Pancreas (tissue), 10 donors: ENCODE measurements around the gene NODAL. TPM values are rescaled to one million over a fixed set of nuclear protein-coding genes. Genes with fewer than 3 reads are reported as not detected.

Experiments used
- ATAC-seq, 4 donors: fragments of 200-7000 bp; cut with Tn5 transposase; one replicate each; pipeline versions ENCODE4 v1.8.0 to v1.9.1; 2020; ENCODE audit warnings: mild to moderate bottlenecking in 4 of 4, moderate library complexity in 4 of 4
- DNase-seq, 6 donors: peaks; one replicate each; pipeline ENCODE4 v3.0.0-alpha.2; 2020
- FAIRE-seq: peaks from 2 replicates; lab custom pipeline; 2012; peaks lifted over from hg19 to GRCh38; lab: Jason Lieb, UNC
- H3K27ac ChIP-seq, 4 donors: fragments of 200-600 bp; sonication (generic); 1 replicate in 3 of 4; 2 replicates in 1 of 4; pipeline versions ENCODE4 v1.5.0 to v1.8.0; 2020
- H3K27me3 ChIP-seq, 4 donors: fragments of 200-600 bp; one replicate each; pipeline ENCODE4 v1.8.0; 2021
- H3K36me3 ChIP-seq, 3 donors: fragments of 200-600 bp; sonication (generic) in 1 of 3; one replicate each; pipeline versions ENCODE4 v1.5.0 to v1.8.0; 2020 to 2021
- H3K4me1 ChIP-seq, 3 donors: fragments of 200-600 bp; one replicate each; pipeline ENCODE4 v1.8.0; 2021
- H3K4me3 ChIP-seq, 4 donors: fragments of 200-600 bp; sonication (generic) in 2 of 4; one replicate each; pipeline versions ENCODE4 v1.5.0 to v1.8.0; 2020 to 2021
- H3K9me3 ChIP-seq, 4 donors: fragments of 200-600 bp; one replicate each; pipeline ENCODE4 v1.8.0; 2021
- WGBS, 2 donors: extraction: QIAGEN DNeasy Blood & Tissue Kit; methylation state at CpG; one replicate each; pipeline ENCODE4 v1.1.7; 2013; 5-methylcytosine and 5-hydroxymethylcytosine counted together
- intact Hi-C, 3 donors: fragments of 100-400 bp; cut with DNase I; formaldehyde crosslinking; loops; one replicate each; pipeline versions ENCODE4 v1.11.1 to v1.14.2; 2022
- polyA plus RNA-seq, 2 donors: library from polyadenylated mRNA; stranded (reverse); fragments of 200-250 nt; gene quantifications; one replicate each; pipeline ENCODE4 v1.2.3, GENCODE V29; 2013
- total RNA-seq, 6 donors: library from RNA; stranded (reverse); fragmentation: NEBNext Ultra II Directional in 4 of 6; extraction: Animal tissue kit (Norgen Biotek cat#: 25700) in 4 of 6; gene quantifications; one replicate each; pipeline versions ENCODE4 v1.2.1 to v1.2.4, GENCODE V29; 2021 to 2023
- TF ChIP-seq, protein P1 (sequence below), 4 donors: fragments of 200-600 bp; sonication (generic) in 3 of 4; IDR thresholded peaks; one replicate each; pipeline versions ENCODE4 v1.5.0 to v1.8.0; 2021; ENCODE audit warnings: antibody characterized with exemption in 4 of 4
- donor health status: healthy with polysubstance abuse.
- donor health status: DM: no; HTN: no; CAD: no; lungs with moderate emphysema.
- donor health status: DM: no; HTN: no; CAD: no.
- donor health status: control.
- donor health status: control.
- donor health status: Bipolar disorder and iron deficiency.
- donor health status: DM: yes; HTN: yes; CAD: no.
- donor health status: DM: no; HTN: no; CAD: no.
- donor health status: DM: no; HTN: no; CAD: no.
- donor health status: DM: yes; HTN: yes; CAD: no.

Gene NODAL
- total and polyA plus RNA-seq, 8 donors = not detected

DNA sequence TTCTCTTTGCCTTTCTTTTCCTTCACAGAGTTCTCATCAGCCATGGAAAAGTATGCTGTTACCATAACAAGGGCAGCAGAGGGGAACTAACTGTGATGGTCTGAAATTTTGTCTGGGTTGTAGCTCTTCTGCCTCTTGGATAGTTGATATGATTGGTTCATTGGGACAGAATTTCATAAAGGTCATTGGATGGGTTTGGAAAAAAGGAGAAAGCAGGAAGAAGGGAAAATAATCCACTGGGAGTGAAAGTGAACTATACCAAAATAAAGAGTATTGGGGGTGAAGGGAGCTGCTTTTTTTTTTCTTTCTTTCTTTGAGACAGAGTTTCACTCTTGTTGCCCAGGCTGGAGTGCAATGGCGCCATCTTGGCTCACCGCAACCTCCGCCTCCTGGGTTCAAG is 31.7 kb downstream of the NODAL start:
- H3K36me3 ChIP-seq = no peaks in the 10 kb centered on the region
- no peak overlapping the region for H3K4me3 ChIP-seq
- H3K4me1 ChIP-seq = peaks cover 11 to 16% (median 12%) of the 10 kb centered on the region in 3 donors
- intact Hi-C loops = no loop called here
- DNase-seq (no peak), FAIRE-seq (no peak), ATAC-seq (no peak)
- no peaks in the 10 kb centered on the region for H3K9me3 ChIP-seq
- no peaks in the 10 kb centered on the region for H3K27me3 ChIP-seq
- TF ChIP-seq, protein P1, sequence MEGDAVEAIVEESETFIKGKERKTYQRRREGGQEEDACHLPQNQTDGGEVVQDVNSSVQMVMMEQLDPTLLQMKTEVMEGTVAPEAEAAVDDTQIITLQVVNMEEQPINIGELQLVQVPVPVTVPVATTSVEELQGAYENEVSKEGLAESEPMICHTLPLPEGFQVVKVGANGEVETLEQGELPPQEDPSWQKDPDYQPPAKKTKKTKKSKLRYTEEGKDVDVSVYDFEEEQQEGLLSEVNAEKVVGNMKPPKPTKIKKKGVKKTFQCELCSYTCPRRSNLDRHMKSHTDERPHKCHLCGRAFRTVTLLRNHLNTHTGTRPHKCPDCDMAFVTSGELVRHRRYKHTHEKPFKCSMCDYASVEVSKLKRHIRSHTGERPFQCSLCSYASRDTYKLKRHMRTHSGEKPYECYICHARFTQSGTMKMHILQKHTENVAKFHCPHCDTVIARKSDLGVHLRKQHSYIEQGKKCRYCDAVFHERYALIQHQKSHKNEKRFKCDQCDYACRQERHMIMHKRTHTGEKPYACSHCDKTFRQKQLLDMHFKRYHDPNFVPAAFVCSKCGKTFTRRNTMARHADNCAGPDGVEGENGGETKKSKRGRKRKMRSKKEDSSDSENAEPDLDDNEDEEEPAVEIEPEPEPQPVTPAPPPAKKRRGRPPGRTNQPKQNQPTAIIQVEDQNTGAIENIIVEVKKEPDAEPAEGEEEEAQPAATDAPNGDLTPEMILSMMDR (IDR thresholded peaks at IDR 0.05) = no peak
- WGBS, 2 donors = 97 to 100% methylated on average over 3 of the region's 3 CpGs
- no peak overlapping the region for H3K27ac ChIP-seq

DNA sequence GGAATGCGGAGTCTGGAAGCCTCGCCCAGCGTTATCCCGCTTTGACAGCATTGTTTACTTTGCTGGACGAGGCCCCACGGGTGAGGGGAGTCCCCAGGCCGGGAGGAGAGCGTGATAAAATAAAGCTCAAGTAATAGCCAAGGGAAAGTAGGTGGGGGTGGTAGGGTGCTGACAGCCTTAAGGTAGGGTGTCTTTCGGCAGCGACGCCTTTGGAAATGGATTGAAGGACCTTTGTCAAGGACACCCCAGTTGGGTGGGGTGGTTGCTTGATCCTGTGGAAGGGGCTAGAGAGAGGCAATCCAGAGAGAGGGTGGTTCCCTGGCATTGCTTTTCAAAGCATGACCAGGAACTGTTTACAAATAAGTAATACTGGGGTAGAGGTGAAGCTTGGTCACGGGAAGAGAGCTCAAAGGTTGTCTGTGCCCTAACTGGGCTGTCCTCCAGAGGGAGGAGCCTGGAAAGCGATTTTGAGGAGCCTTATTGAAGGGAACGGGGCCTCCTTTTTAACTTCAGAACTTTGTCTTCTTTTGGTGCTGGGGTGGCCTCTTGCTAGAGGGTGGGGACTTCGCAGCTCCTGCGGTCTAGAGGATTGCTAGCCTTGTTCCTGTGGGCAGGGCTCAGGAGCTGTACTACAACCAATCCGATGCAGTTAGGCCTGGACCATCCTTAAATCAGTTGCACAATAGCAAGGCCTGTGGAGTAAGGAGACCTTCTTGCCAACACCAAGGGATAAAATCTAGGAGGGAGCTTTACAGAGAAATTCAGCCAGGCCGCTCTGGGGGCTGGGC is 36.2 kb downstream of the NODAL start:
- intact Hi-C loops = no loop called here
- Histone ChIP-seq H3K4me1 (peaks cover 12 to 16% (median 12%) of the 10 kb centered on the region in 3 donors), H3K27ac (peak overlapping the region; percentile 97 to 99 (median 98)), H3K27me3 (no peaks in the 10 kb centered on the region), H3K9me3 (no peaks in the 10 kb centered on the region), H3K36me3 (no peaks in the 10 kb centered on the region), H3K4me3 (peak overlapping the region; percentile 55 to 97 (median 88))
- peak; percentile 54 to 70 (median 60) for ATAC-seq
- DNase-seq = peak; percentile 64 to 73 (median 70)
- TF ChIP-seq, protein P1 (IDR thresholded peaks at IDR 0.05) = no peak
- FAIRE-seq = no peak
- WGBS, 2 donors = 2% methylated on average over 18 of the region's 18 CpGs

DNA sequence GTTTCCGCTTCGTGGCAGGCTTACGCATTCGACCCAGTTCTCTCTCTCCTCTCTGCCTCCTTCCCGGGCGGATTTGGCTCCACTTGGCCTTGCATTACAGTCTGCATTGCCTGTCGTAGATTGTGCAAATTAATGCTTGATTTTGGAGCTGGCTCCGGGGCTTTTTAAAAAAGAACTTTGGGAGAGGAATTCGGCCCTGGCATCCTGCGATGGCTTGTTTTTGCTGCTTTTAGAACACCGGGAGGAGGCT is 36.8 kb downstream of the NODAL start:
- peak overlapping the region; percentile 97 to 99 (median 98) for H3K27ac ChIP-seq
- no peaks in the 10 kb centered on the region for H3K36me3 ChIP-seq
- ATAC-seq (peak; percentile 9 to 28 (median 24)), DNase-seq (peak in 1 of 6 donors; percentile 43), FAIRE-seq (no peak)
- TF ChIP-seq, protein P1 (IDR thresholded peaks at IDR 0.05) = no peak
- H3K4me3 ChIP-seq = peak overlapping the region; percentile 55 to 97 (median 88)
- peaks cover 12 to 16% (median 12%) of the 10 kb centered on the region in 3 donors for H3K4me1 ChIP-seq
- H3K27me3 ChIP-seq = no peaks in the 10 kb centered on the region
- 0% methylated on average over 11 of the region's 11 CpGs for whole genome bisulfite sequencing, 2 donors
- H3K9me3 ChIP-seq = no peaks in the 10 kb centered on the region
- intact Hi-C loops = no loop called here

DNA sequence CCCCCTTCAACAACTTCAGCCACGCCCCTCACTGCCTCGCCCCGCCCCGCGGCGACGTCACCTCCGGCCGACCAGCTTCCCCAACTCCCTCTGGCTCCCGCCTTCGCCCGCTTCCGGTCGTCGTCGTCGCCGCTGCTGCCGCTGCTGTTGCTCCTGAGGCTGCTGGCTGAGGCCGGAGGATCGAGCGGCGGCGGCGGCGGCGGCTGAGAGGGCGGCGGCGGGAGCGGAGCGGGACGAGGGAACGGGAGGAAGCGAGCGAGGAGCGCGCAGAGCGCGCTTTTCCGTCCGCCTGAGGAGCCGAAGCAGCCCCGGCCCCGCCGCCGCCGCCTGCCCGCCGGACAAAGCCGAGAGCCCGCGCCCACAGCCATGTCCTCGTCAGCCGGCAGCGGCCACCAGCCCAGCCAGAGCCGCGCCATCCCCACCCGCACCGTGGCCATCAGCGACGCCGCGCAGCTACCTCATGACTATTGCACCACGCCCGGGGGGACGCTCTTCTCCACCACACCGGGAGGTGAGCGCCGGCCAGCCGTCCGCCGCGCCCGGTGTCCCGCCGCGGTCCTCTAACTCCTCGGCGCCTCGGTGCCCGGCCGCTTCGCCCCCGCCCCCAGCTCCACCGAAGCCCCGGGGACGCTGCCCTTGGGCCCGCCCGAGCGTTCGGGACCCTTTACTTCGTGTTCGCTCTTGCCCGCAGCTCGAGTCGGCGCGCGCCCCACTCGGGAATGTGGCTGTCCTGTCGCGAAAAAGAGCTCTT is 37.3 kb downstream of the NODAL start, which contains the start of gene EIF4EBP2:
EIF4EBP2 (plus strand) TSS at position 110 of the 751 bp plus-strand sequence; CDS start at position 367, 257 bp downstream.
- DNase-seq (peak; percentile 97 to 100 (median 99)), ATAC-seq (peak; percentile 91 to 97 (median 94)), FAIRE-seq (no peak)
- no peaks in the 10 kb centered on the region for H3K36me3 ChIP-seq
- H3K4me3 ChIP-seq = peak within 1 kb of the TSS; percentile 55 to 97 (median 88)
- WGBS, 2 donors = 0% methylated on average over 102 to 103 of the region's 103 CpGs
- H3K4me1 ChIP-seq = peaks cover 12 to 16% (median 12%) of the 10 kb centered on the region in 3 donors
- peak within 1 kb of the TSS; percentile 97 to 99 (median 98) for H3K27ac ChIP-seq
- no peaks in the 10 kb centered on the region for H3K9me3 ChIP-seq
- no peaks in the 10 kb centered on the region for H3K27me3 ChIP-seq
- TF ChIP-seq, protein P1 (IDR thresholded peaks at IDR 0.05) = no peak
- intact Hi-C loops = no loop called here
